ENCODE results near the gene ABCA8.

Gene ABCA8

DNA sequence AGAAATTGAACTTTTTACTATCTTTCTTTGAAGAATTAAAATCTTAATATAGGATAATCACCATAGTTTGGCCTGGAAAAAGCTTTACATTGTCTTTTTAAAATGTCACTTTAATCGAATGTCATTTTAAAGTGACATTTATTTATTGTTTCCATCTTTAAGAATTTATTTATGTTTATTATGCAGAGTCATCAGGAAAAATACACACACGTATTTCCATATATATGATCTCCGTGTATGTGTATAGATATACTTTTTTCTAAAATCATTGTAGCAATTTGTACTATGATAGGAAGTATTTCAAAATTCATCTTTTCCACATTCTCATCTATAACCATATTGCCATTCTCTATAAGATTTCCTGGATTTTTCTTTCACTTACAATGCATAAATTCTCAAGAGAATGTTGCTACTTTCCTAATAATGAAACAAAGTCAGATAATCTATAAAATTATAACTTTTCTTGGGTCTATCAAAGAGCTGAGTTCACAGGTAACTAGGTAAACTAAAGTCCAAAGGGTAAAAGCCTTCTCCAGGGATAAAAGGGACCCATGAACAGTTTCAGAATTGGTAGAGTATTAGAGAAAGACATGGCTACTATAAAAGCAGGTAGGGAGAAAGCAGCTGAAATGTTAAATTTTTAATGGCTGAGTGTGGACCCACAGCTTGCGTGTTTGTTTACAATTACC is 11.9 kb downstream of the ABCA8 start:
- no peak for DNase-seq (ENCODE audit: low spot score)

DNA sequence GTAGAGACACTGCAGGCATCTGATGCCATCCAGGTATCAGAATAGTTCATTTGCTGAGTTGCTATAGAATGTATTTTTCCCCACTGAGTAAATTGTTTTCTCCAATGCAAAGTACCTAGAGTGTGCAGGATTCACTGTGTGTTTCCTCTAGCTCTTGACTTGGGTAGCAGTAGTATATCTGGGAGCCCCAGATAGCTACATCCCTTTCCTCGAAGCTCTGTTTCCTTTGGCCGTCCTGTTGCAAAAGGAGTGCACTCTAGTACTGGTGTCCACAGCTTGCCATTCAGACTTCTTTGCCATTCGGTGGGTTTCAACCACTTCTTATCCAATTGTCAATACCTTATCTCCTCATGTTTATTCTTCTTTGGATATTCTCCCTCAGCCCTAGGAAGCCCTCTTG is 12.8 kb downstream of the ABCA8 start:
- no peak for DNase-seq (ENCODE audit: low spot score)

- no peak for DNase-seq (ENCODE audit: low spot score)
These were observed 13.4 kb downstream of the ABCA8 start for GRCh38 chr17:68941761-68942160.

DNA sequence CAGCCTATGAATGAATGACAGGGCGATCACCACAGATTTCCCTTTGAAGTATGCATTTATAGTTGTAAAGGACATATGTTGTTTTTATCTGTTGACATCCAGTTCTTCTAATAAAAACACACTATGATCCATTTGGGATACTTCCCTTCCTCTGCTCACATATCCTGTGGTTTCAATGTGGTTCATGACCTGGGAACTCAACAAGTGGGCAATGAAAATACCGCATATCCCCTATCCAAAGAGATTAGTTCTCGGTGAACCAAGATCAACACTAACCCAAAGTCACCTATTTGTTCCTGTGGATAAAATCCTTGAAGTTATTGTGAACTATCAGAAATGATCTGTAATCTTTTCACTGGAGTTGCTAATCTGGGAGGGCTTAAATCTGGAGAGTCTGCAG is 16.0 kb downstream of the ABCA8 start:
- DNase-seq (ENCODE audit: low spot score): no peak

GRCh38 chr17:68937890-68938514 is 17.2 kb downstream of the ABCA8 start:
- no peak for DNase-seq (ENCODE audit: low spot score)

DNA sequence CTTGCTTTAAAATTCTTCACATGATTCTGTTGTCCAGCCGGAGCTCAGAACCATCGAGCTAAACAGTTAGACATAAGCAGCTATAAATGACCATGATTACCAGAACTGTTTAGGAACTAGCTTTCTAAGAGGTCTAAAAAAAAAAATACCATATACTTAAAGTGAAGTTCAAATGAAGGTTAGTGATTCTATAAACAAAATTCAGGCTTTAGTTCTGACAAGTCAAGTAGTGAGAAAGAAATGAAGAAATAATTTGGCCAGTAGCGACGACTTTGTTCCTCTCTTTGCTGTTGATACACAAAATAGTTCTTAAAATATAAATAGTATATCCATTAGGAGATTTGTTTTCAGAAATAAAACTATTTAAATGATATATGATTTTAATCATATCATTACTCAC is 27.7 kb downstream of the ABCA8 start:
- DNase-seq (ENCODE audit: low spot score): no peak

DNA sequence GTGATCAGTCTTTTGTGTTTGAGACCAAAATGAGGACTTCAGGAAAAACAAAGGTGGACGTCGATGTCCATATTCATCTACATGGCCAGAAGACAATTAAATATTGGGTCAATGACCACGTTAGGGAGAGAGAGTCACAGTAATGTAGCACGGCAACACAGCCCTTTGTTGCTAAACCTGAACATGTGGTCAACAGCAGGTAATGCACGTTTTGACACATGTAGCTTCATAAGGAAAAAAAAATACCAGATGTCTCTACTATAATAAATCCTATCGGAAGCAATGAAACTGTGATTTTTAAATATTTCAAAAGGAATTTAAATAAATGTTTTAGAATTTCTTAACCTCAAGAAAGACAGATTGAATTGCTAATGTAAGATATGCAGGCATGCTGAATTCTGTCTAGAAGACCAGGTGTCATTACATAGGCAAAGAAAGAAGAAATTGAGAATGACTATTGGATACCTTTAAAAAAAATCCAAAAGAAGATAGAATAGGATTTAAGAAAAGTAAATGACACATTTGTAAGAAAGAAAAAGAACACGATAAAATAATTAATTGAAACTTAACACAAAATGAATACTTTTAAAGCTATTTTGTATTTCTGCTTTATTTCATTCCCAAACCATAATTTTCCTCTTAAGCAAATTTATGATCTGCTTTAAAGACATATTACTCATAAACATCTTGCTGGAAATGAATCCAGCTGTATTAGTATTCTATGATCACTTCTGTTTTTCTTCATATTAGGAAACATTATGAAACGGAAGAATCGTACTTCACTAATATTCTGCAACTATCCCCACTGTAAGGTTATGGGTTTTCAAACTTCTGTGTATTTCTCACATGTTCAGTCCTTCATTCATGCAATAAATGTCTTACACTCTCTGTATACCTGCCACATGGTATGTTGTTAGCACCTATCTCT is 30.1 kb downstream of the ABCA8 start:
- DNase-seq (ENCODE audit: low spot score): no peak

GRCh38 chr17:68910789-68911431 is 44.3 kb downstream of the ABCA8 start:
- DNase-seq (ENCODE audit: low spot score): no peak

DNA sequence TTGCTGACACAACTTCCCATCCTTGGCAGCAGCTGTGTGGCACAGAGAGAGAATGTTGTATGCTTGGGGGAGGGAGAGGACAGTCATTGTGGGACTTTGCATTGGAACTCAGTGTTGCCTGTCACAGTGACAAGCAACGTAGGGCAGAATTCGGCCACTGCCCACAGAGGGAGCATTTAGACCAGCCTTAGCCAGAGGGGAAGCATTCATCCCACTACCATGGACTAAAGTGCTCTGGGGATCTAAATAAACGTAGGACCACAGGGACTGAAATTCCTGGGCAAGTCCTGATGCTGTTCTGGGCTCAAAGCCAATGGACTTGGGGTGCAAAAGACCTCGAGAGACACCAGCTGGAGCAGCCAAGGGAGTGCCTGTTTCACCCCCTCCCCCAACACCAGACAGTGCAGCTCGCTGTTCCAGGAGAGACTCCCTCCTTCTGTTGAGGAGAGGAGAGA is 44.9 kb downstream of the ABCA8 start:
- peak; percentile 86 for DNase-seq (ENCODE audit: low spot score)

DNA sequence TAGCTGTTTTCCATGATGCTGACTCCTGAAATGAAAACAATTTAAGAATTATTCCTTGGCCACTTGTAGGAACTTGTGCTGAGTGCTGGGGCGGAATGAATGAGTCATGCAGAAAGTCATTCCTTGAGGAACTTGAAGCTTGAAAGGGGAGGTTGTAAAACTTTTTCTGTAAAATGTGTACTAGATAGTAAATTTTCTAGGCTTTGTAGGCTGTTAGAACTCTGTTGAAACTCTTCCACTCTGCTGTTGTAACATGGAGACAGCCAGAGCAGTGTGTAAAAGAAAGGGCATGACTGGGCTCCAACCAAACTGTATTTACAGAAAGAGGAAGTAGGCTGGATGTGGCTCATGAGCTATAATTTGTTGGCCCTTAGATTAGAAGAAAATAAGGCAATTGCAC is 46.1 kb downstream of the ABCA8 start:
- DNase-seq (ENCODE audit: low spot score): no peak

GRCh38 chr17:68908045-68908444 is 47.1 kb downstream of the ABCA8 start:
- DNase-seq (ENCODE audit: low spot score): no peak

- no peak for DNase-seq (ENCODE audit: low spot score)
These were observed 48.6 kb downstream of the ABCA8 start for GRCh38 chr17:68906638-68907037.

- DNase-seq (ENCODE audit: low spot score): no peak
These were observed 51.9 kb downstream of the ABCA8 start for GRCh38 chr17:68903286-68903685.

- no peak for DNase-seq (ENCODE audit: low spot score)
These were observed 57.6 kb downstream of the ABCA8 start for GRCh38 chr17:68897557-68897956.

- DNase-seq (ENCODE audit: low spot score): no peak
These were observed 62.5 kb downstream of the ABCA8 start for GRCh38 chr17:68892658-68893057.

DNA sequence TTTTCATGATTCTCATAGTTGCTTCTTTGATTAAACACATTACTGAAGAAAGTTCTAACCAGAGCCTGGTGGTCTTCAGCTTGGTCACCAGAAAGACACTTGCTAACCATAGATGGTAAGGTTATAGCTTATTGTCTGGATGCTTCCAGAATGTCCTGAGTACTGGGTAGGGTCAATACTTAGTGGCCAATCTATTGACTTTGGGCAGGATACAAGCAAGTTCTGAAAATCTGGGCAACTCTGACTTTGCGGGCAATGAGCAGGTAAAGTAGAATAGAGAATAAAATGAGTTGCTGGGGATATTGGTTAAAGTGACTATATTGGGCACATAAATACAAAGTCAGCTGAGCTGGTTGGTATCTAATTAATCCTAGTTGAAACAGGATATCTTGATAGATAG is 63.0 kb downstream of the ABCA8 start:
- no peak for DNase-seq (ENCODE audit: low spot score)

DNA sequence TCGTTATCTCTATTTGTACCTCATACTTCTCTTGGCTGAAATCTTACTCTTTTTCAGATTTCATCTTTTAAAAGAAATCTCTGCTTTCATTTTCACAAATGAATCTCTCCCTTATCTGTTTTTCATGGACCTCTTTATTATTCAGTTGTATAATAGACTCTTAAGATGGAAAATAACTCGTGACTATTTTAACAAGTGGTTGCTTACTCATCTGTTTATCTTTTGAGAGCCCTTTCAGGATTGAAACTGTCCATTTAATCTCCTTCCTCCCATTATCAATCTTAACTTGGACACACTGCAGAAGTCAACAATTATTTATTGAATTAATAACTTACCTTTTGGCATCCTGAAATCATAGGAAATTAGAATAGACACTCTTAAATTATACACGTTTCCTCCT is 68.8 kb downstream of the ABCA8 start:
- DNase-seq (ENCODE audit: low spot score): no peak

- no peak for DNase-seq (ENCODE audit: low spot score)
These were observed 70.3 kb downstream of the ABCA8 start for GRCh38 chr17:68884888-68885287.

DNA sequence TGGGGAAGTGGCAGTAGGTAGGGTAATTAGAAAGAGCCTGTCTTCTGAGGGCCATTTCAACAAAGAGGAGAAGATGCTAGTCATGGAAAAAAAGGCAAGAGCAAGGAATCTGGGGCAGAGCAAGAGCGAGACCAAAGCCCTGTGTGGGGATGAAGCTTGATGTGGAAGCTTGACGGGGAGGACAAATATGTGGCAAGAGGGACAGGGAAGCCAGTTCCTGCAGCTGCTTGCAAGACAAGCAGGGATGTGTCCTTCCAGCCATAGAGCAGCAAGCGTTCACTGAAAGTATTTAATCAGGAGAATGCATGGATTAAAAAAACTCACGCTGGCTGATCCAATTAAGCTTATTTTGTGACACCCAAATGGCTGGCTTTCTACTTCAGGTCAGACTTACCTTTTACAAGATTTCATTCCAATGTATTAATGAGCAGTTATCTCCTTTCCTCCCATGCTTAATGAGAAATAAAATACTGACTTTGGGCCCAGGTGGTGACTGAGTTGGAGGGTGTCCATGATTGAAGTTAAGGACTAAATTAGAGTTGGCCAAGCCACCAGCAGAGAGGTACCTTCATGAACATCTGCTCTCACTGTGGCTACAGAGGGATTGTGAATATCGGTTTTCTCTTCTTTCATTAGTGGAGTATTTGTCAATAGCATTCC is 76.8 kb downstream of the ABCA8 start:
- no peak for DNase-seq (ENCODE audit: low spot score)

DNA sequence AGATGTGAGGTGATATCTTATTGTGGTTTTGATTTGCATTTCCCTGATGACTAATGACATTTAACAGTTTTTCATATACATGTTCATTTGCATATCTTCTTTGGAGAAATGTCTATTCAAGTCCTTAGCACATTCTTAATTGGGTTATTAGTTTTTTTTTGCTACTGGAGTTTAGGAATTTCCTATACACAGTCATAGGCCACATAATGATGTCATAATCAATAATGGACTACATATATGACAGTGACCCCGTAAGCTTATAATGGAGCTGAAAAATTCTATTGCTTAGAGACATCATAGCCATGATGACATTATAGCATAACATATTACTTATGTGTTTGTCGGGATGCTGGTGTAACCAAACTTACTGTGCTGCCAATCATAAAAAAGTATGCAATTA is 83.7 kb downstream of the ABCA8 start:
- DNase-seq (ENCODE audit: low spot score): no peak

DNA sequence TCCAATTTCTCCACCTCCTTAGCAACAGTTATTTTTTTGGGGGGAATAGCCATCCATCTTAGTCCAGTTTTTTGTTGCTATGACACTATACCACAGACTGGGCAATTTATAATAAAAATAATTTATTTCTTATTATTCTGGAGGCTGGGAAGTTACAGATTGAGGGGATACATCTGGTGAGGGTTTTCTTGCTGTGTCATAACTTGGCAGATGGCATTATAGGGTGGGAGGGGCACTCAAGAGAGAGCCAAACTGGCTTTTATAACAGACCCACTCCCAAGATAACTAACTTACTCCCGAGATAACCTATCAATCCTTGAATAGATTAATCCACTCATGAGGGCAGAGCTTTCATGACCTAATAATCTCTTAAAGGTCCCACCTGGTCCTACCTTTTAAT is 84.2 kb downstream of the ABCA8 start:
- DNase-seq (ENCODE audit: low spot score): no peak

All from putamen (tissue), 1 donor.